Sigmoid colon (tissue), 3 donors: ENCODE results near the gene STEAP1B.

ENCODE experiments used
- CTCF ChIP-seq, 4 experiments: fragments of 450-650 bp in 3 of 4; fragments of 200-600 bp in 1 of 4; IDR thresholded peaks; one replicate each; pipeline ENCODE4 v1.5.1; 2016 to 2019; ENCODE audit warnings: antibody characterized with exemption in 4 of 4, mild to moderate bottlenecking in 3 of 4, moderate library complexity in 2 of 4
- POLR2A ChIP-seq, 2 donors: fragments of 450-650 bp; IDR thresholded peaks; one replicate each; pipeline ENCODE4 v1.6.1; 2016; ENCODE audit warnings: antibody characterized with exemption in 2 of 2, mild to moderate bottlenecking in 2 of 2, moderate library complexity in 2 of 2

GRCh38 chr7:22542669-22543068 lies 42.7 kb upstream of the STEAP1B start:
- TF ChIP-seq CTCF (IDR thresholded peaks at IDR 0.05) (no peak), POLR2A (IDR thresholded peaks at IDR 0.05) (no peak)
